Measurements from ENCODE around the gene SEC62. TPM values are rescaled to one million over a fixed set of nuclear protein-coding genes. Genes with fewer than 3 reads are reported as not detected.
A peak's percentile ranks its signal among the peaks of the same experiment; 100 is the strongest.

The SEC62 gene
- total RNA-seq, 1 donor from 2014 or later: 74.5 TPM

DNA sequence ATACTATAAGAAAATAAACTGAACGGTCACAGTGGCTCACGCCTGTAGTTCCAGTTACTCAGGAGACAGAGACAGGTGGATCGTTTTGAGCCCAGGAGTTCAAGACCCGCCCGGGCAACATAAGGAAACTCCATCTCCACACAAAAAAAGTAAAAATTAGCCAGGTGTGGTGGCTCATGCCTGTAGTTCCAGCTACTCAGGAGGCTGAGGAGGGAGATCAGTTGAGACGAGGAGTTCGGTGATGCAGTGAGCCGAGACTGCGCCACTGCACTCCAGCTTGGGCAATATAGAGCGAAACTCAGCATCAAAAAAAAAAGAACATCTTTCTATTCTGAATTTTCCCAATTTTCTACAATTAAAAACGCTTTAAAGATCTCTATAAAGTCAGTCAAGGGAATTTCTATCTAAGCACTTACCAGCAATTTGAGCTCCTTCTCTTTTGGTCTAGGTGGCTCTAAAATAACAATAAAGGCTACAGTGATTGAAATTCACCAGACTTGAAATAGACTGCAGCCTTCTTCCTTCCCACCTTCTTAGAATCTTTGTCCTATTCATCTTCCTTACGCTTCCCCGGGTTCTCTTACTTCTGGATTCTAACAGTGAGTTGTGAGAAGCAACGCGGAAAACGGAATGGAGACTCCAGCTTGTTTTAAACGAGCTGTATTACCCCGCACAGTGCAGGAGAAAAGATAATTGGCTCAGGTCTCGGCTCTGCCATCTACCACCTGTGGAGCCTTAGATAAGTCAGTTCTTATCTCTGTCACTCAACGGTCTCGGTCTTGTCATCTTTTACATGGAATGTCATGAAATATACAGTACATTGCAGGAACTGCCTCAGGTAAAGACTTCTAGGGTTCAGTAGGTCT lies 812 bp upstream of the SEC62 start:
- intact Hi-C loops (cut with DNase I): loop anchor here (2.0 to 5.0 kb wide), 2 partner anchors 101 to 198 kb away; partner anchors contain the start of genes ACTRT3 and TERC
- DNase-seq (ENCODE audit: low spot score): no peak

DNA sequence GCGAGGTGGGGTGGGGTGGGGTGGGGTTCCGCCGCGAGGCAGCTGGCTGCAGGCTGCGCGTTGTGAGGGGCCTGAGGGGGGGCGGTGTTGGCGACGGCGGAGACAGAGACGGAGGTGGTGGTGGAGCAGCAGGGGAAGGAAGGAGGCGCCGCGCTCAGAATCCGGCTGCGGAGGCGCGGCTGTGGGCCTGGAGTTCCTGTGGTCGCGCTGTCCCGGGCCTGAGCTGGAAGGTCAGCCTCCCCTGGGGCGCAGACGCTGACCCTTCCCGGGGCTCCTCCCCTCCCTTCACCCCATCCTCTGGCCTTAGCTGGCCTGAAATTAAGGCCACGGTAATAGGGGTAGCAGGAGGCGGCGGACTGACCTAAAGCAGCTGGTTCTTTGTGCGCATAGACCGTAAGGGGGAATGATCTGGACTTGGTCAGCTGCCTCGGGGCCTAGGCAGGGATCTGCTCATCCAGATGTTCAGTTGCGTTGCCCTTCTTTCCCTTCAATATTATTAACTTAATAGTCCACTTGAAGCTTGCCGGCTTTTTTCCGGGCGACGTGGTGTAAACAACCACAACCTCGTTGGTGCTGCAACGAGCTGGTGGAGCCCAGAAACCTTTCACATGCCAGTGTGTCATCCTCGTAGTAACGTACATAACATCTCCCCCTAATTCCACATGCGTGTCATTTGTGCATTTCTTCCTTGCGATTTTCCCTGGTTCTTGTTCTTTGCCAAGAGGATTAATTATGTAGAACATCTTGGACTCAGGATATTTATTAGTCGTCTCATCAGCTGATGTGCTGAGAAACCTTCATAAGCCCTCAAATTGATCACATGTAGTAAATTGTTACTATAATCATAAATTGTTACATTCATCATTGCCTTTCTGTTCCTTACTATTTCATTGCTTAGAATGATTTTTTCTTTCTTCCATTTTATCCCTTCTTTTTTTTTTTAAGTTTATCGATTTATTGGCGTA lies 626 bp downstream of the SEC62 start:
- intact Hi-C loops (cut with DNase I): loop anchor here (2.0 to 5.0 kb wide), 2 partner anchors 102 to 200 kb away; partner anchors contain the start of genes ACTRT3 and TERC
- peak; percentile 81 for DNase-seq (ENCODE audit: low spot score)

DNA sequence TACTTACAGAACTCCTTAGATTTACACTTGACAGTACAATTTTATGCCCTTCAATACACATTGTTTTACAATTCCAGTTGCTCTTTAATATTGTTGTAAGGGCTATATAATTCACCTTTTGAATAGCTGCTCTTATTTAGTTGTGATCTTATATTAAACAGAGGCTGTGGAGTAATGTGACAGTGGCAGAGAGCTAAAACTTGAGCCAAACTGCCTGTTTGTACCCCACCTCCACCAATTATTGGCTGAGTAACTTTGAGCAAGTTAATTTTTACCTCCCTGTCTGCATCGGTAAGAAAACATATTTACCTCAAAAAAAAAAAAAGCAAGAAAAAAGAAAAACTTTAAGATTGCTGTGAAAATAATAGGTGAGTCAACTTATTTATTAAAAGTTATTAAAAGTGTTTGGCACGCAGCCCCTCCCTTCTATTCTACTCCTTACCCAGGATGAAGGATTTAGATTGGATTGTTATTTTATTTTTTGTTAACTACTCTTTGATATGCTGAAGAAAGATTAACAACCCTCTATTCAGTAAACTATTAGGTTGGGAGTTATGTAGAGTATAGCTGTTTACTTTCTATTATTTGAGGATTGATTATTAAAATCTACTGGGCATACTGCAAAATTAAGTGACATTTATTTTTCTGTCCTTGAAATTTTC lies 1.7 kb downstream of the SEC62 start:
- intact Hi-C loops (cut with DNase I): loop anchor here (5.0 kb wide), 1 partner anchor 201 kb away; the partner anchor contains the start of genes ACTRT3 and TERC

DNA sequence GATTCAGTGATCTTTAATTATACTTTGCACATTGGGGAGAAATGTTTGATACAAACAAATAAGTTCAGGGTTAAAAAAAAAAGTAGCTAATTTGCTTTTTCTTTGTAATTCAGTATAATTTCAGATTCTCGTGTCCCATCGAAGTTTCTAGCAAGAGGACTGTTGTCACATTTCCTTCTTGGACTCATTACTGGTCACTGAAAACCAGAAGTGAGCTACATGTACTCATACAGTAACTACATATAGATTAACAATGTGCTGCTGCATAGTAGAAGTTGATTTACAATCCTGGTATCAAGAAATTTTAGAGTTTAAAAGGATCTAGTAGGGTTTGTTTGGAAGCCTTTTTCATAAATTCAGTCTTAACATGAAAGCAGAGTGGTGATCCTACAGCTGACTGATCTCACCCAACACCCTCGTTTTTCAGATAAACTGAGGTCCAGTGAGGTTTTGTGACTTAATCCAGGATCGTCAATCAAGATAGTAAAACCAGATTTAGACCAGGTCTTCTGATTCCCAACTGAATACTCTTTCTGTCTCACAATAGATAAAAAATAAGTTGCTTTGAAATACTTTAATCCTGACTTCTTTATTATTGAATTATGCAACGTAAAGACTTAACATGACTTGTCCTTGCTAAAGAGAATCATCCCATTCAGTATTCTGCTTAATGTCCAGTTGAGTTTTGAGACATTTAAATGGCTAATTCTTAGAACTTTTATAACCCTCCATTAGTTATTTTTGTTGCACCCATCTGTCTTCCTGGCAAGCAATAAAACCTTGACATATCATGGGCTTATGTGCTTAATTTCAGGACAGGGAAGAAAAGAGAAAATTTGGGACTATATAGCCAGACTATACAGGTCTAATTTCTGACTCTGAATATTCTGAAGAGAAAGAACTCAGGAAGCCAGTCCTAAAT lies 2.8 kb downstream of the SEC62 start:
- DNase-seq (ENCODE audit: low spot score): no peak
- intact Hi-C loops (cut with DNase I): loop anchor here (5.0 kb wide), 1 partner anchor 202 kb away; the partner anchor contains the start of genes ACTRT3 and TERC

More for the DNA sequence above, 1.7 kb downstream of the SEC62 start:
- DNase-seq (ENCODE audit: low spot score): no peak

DNA sequence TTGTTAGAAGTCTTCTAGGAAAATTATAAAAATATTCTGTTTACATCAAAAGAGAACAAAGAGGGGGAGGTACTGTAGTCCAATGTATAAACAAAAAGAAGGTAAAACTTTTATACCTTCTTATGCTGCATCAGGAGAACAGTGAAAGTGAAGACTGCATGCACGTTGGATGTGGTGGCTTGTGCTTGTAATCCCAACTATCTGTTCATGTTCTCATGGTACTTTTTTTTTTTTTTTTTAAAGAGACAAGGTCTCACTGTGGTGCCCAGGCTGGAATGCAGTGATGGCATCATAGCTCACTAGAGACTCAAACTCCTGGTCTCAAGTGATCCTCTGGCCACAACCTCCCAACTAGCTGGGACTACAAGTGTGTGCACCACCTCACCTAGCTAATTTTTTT lies 4.2 kb downstream of the SEC62 start:
- no peak for DNase-seq (ENCODE audit: low spot score)
- intact Hi-C loops (cut with DNase I): no loop called here

DNA sequence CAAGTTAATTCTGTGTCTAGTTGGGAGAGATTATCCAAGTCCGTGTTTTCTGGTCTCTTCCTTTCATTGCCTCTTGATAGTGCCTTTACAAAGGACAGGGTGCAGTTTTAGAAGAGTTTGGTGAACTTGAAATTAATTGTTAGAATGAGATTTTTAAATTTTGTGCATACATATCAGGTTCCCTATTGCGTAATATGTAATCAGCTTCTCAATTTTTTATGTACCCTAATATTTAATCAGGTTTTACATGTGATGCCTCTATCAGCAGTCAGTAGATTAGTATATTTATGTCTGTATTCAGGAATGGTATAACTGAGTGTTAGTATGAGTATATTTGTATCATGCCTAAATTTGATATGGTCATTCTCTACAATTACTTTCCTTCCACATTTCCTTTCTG lies 4.9 kb downstream of the SEC62 start:
- DNase-seq (ENCODE audit: low spot score): no peak
- intact Hi-C loops (cut with DNase I): no loop called here

DNA sequence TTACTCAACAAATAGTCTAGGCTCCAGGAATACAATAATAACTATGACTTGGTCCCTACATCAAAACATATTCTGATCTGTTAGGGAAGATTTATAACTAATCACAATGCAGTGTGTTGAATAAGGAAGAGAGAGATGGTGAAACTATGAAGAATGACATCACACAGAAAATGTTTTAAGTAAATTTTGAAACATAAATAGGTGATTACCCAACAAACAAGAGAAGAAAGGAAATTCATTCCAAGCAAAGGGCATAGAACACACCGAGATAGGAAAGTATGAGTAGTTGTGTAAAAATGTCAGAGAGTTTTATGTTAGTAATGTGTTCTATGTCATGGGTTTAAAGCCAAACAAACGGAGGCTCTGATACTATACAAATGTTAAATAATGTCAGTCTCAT lies 13.4 kb downstream of the SEC62 start:
- intact Hi-C loops (cut with DNase I): no loop called here
- no peak for DNase-seq (ENCODE audit: low spot score)

DNA sequence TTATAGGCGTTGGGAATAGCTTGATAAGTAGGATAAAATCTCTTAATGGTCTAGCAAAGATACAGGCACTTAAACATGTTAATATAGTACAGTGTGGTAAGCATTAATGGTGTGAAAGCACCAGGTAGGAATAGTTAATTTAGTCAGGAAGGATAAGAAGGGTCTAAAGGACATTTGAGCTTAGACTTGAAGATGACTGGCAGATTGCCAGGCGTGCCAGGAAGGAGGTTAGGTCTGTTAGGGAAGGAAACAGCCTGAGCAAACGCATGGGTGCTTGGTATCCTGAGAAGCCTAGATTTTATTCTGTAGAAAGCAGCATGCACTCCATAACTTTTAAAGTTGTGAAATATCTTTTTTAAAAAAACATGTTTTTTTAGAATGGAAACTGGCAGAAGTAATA lies 17.7 kb downstream of the SEC62 start:
- DNase-seq (ENCODE audit: low spot score): no peak
- intact Hi-C loops (cut with DNase I): no loop called here

DNA sequence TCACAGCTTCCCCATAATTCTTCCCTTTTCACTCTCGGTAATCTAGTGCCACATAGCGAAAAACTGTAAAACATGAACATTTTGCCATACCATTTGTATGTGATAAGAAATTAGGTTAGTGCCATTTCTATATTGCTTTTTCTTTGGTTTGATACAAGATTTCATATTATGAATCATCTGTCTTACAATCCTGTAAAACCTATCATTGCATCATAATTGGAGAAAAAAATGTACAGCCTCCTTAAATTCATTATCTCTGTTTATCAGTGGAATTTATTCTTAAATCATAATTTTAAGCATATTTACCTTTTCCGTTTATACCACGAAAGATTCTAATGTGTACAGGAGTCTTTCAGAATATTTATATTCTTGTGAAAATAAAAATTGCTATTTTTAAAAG lies 23.8 kb downstream of the SEC62 start:
- intact Hi-C loops (cut with DNase I): no loop called here

DNA sequence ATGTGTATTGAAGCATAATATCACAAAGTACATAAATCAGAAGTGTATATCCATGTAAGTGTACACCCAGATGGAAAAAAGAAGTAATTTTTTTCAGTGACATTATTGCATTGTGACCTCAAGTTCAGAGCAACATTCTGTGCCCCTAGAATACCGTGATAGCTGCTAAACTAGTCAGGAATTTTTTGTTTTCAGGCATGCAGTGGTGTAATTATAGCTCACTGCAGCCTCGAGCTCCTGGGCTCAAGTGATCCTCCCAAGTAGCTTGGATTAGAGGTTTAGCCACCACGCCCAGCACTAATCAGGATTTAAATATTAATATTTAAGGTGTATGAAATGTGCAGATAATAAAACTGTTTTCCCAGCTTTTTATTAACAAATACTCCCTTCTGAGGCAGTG lies 25.5 kb downstream of the SEC62 start:
- intact Hi-C loops (cut with DNase I): no loop called here
- no peak for DNase-seq (ENCODE audit: low spot score)

More for the DNA sequence above, 23.8 kb downstream of the SEC62 start:
- DNase-seq (ENCODE audit: low spot score): no peak

DNA sequence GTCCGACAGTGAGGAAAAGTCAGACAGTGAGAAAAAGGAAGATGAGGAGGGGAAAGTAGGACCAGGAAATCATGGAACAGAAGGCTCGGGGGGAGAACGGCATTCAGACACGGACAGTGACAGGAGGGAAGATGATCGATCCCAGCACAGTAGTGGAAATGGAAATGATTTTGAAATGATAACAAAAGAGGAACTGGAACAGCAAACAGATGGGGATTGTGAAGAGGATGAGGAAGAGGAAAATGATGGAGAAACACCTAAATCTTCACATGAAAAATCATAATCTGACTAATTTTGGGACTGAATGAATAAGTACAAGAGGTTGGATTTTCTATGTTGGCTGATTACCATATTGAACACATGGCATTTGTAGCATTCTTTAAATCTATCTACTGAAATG lies 26.2 kb downstream of the SEC62 start:
- intact Hi-C loops (cut with DNase I): no loop called here
- no peak for DNase-seq (ENCODE audit: low spot score)

DNA sequence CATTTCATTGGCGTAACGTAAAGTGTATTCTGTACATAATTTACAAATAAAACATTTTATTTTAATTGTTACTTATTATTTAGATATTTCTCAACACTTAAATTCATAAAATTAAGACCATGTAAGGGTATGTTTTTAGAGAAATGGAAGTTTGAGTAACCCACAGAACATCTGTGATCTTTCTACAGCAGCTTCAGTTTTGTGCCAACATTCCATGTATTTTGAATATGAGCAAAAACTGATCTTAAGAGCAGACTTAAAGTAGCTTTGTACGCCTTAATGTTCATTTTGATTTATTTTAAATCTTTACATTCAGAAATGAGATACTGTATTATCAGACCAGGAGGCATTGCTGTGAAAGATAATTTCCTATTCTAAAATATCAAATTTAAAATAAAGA lies 27.2 kb downstream of the SEC62 start:
- intact Hi-C loops (cut with DNase I): no loop called here
- no peak for DNase-seq (ENCODE audit: low spot score)

DNA sequence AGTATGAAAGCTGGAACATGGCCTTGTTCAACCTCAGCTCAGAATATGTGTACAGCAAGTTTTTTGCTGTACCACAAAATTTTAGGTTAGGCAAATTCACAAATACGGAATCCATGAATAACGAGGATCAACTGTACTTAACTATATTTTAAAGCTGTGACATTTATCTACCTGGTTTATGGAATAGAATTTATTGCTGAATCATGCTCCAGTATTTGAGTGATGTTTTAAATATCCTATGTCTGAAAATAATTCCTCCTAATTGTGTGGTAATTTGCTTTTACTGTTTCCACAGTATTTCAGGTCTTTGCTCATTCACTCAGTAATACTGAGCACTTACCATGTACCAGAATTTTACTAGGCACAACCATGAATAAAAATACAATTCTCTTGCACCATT lies 29.5 kb downstream of the SEC62 start:
- no peak for DNase-seq (ENCODE audit: low spot score)
- intact Hi-C loops (cut with DNase I): no loop called here

DNA sequence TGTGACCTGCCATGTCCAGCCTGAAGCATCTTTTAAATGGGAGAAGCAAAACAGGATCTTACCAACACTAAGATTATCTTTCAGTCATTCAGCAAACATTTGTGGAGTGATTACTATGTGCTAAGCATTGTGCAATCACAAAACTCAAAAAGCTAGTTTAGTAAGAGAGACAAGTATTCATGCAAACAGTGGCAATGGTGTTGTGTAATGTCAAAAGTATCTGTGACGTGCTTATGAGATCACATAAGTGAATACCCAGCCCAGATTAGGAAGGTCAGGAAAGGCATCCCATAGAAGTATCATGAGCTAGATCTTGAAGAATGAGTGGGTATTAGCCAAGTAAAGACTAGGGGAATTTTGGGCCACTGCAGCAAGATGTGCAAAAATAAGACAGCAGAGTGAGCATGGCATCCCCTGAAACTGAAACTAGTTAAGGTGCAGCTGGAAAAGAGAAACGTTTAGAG lies 32.1 kb downstream of the SEC62 start:
- intact Hi-C loops (cut with DNase I): no loop called here
- DNase-seq (ENCODE audit: low spot score): no peak

DNA sequence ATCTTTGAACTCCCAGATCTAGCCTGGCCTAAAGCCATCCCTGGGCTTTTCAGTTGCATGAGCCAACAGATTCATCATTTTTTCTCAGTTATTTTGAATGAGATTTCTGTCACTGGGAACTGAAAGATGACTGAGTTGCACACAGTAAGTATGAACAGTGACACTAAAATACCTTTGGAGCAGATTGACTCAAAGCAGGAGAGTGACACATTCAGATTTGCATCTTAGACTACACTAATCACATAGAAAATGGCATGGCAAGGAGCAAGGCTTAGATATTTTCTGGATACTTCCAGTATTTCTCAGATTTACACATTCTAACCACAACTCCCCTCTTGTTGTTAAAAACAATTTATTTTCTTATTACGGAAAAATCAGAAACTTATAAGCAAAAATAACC lies 32.8 kb downstream of the SEC62 start:
- intact Hi-C loops (cut with DNase I): no loop called here
- DNase-seq (ENCODE audit: low spot score): no peak

DNA sequence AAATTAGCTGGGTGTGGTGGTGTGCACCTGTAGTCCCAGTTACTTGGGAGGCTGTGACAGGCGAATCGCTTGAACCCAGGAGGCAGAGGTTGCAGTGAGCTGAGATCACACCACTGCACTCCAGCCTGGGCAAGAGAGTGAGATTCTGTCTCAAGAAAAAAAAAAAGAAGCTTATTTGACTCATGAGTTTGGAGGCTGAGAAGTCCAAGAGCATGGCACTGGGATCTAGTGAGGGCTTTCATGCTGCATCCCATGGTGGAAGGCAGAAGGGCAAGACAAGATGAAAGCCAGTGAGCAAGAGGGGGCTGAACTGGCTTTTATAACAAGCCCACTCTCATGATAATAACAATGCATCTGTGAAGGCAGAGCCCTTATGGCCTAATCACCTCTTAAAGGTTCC lies 33.4 kb downstream of the SEC62 start:
- intact Hi-C loops (cut with DNase I): no loop called here
- DNase-seq (ENCODE audit: low spot score): no peak

DNA sequence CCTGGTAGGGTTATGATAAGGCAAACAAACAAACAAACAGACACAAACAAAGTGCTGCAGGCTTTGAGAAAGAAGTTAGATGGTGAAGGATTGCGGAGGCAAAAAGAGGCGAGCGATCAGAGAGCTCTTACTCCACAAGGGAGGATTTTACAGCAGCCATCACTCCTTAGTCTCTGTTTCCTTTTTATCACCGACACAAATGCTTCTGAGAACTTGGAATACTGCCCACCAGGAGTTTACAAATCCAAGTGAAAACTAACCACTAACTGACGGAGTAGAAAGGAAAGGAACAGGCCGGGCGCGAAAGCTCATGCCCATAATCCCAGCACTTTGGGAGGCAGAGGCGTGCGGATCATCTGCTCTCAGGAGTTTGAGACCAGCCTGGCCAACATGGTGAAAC lies 35.6 kb downstream of the SEC62 start:
- intact Hi-C loops (cut with DNase I): no loop called here
- no peak for DNase-seq (ENCODE audit: low spot score)

DNA sequence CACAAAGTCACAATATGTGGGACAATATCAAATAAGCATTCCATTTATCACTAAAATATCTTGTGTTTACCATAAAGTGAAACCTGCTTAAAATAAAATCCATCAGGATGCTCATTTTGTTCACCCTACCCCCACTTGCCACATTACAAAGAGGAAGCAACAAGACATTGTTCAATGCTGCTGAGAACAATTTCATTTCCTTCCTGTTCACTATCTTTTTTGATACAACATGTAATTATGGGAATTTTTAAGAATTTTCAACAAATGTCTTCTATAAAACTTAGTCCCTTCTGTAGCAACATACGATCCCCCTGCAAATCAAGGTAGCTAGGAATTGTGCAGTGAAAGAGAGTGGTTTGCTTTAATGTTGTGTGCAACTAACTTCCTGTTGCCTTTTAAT lies 36.3 kb downstream of the SEC62 start:
- intact Hi-C loops (cut with DNase I): no loop called here
- DNase-seq (ENCODE audit: low spot score): no peak
